ENCODE measurements around the gene PRR20B.
"Not testable (repeated sequence)": the region's sequence is repeated elsewhere in the genome, so short reads cannot be mapped to it uniquely, and the experiment has no call there.

Gene PRR20B

GRCh38 chr13:57147188-57147587 lies at the start of gene PRR20B:
Gene PRR20B (plus strand): TSS chr13:57147488. CDS start chr13:57147875, 387 bp downstream.
- DNase-seq, result not testable (repeated sequence)

- DNase-seq, result no peak
Measured at GRCh38 chr13:57114945-57115344, 32.3 kb upstream of the PRR20B start.

- DNase-seq, result peak; percentile 10
Measured at GRCh38 chr13:57123681-57124080, 23.6 kb upstream of the PRR20B start.

DNA sequence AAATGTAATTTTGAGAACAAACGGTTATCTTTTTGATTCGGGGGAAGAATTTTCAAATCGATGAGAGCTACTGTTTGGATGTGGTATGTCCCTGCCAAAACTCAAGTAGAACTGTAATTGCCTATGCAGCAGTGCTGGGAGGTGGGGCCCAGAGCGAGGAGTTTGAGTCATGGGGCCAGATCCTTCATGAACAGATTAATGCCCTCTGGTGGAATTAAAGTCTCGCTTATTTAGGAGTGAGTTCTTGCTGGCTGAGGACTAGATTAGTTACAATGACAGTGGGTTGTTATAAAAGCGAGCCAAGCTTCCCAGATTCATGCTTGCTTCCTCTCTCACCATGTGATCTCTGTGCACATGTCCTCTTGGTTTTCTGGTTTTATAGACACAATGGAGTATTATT lies 18.4 kb upstream of the PRR20B start:
- DNase-seq, result no peak

DNA sequence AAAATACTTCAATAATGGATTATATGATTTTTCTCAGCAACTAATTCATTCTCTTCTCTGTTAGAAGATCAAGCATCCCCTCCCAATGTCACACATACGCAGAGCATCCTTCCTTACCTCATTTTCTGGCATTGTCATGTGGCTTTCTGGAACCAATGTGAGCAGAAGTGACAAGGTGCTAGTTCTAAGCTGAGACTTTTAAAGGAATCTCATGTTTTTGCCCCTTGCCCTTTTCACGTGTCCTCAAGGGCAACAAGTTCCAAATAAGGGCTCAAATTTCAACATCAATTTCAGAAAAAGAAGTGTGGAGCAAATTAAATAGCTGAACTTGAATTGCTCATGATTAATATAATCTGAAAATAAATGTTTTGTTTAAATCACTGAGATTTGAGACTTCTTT lies 11.2 kb upstream of the PRR20B start:
- no peak for DNase-seq

DNA sequence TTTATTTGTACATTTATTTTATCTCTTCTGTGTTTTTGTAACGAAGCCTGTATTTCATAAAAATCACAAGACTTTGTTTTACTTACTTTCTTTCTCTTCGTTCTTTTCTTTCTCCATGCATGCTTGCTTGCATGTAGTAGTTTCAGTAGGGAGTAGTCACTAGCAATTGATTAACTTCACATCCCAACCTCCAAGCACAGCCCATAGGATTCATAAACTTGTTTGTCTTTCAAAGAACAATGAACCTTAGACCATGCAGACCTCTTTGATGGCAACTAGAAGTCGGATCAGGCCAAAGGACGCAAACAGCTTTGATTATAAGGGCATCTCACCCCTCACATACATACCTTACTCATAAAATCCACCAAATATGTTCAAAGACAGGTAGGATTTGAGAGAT lies 9.7 kb upstream of the PRR20B start:
- no peak for DNase-seq

GRCh38 chr13:57138988-57139387 lies 8.3 kb upstream of the PRR20B start:
- no peak for DNase-seq

DNA sequence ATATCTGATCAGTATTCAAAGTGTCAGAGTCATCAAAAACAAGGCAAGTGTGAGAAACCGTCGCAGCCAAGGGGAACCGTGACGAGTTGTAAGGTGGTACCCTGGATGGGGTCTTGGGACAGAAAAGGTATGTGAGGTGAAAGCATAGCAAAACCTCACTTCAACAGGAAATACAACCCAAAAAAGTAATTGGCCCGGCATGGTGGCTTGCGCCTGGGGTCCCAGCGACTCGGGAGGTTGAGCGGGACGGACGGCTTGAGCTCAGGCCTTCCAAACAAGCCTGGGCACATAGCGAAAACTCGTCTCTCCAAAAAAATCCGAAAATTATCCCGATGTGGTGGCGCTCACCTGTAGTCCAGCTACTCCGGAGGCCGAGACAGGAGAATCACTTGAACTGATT lies 7.5 kb upstream of the PRR20B start:
- DNase-seq, result not testable (repeated sequence)

- DNase-seq, result not testable (repeated sequence)
Measured at GRCh38 chr13:57140235-57140968, 6.9 kb upstream of the PRR20B start, which contains the start of gene PRR20A. Gene PRR20A (plus strand): TSS chr13:57140918. CDS start chr13:57141305, 387 bp downstream.

GRCh38 chr13:57148106-57148505 lies 818 bp downstream of the PRR20B start:
- not testable (repeated sequence) for DNase-seq

GRCh38 chr13:57153761-57154160 lies 6.5 kb downstream of the PRR20B start, which contains the start of gene PRR20C:
Gene PRR20C (plus strand): TSS chr13:57154061. CDS start chr13:57154448, 387 bp downstream.
- not testable (repeated sequence) for DNase-seq

DNA sequence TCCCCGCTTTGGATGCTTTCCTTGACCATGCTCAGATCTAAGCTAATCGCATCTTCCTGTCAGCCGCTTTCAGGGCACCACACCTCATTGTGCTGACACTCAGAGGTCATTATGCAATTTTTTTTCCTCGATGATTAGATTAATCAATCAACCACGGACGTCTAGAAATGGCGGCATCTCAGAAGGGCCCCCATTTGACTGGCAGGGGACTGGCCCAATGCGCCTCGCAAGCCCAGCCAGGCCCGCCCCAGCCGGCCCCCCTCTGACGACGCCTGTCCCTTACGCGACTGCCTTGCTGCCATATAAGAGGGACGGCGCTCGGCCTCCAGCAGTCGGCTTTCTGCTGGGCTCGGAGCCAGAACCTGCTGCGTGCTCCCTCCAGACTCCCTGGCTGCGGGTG lies 13.0 kb downstream of the PRR20B start, which contains the start of gene PRR20D:
PRR20D (plus strand) TSS at position 301 of the 400 bp plus-strand sequence. CDS start 387 bp downstream, outside the sequence.
- not testable (repeated sequence) for DNase-seq

GRCh38 chr13:57166897-57167296 lies 19.6 kb downstream of the PRR20B start, which contains the start of gene PRR20E:
Gene PRR20E (plus strand): TSS chr13:57167197. CDS start chr13:57167584, 387 bp downstream.
- not testable (repeated sequence) for DNase-seq

GRCh38 chr13:57191667-57192066 lies 44.4 kb downstream of the PRR20B start:
- DNase-seq, result no peak
